Liver (tissue), 9 donors: ENCODE data around the gene NAT14. TPM values are rescaled to one million over a fixed set of nuclear protein-coding genes. Genes with fewer than 3 reads are reported as not detected.

ENCODE experiments used
- DNase-seq: peaks from one replicate; pipeline ENCODE4 v3.0.0-alpha.2; 2017; ENCODE audit warnings: low spot score
- H3K27ac ChIP-seq, 2 donors: one replicate each; pipeline ENCODE4 v1.7.0; 2013; ENCODE audit warnings: inconsistent platforms in 2 of 2, low read length in 2 of 2, control low read depth in 1 of 2, low read depth in 1 of 2, mild to moderate bottlenecking in 1 of 2
- H3K27me3 ChIP-seq, 4 donors: one replicate each; pipeline versions ENCODE4 v1.6.1 to v1.7.0; 2013; ENCODE audit warnings: low read length in 3 of 4, inconsistent platforms in 1 of 4, mild to moderate bottlenecking in 1 of 4, moderate library complexity in 1 of 4; ENCODE audit not compliant: control insufficient read depth in 4 of 4, insufficient read depth in 4 of 4
- H3K36me3 ChIP-seq, 4 donors: one replicate each; pipeline versions ENCODE4 v1.6.1 to v1.7.0; 2013; ENCODE audit warnings: low read length in 3 of 4, mild to moderate bottlenecking in 3 of 4, low read depth in 1 of 4, moderate library complexity in 1 of 4; ENCODE audit not compliant: control insufficient read depth in 4 of 4, insufficient read depth in 3 of 4
- H3K4me1 ChIP-seq, 4 donors: one replicate each; pipeline versions ENCODE4 v1.6.1 to v1.7.0; 2013; ENCODE audit warnings: low read length in 3 of 4, mild to moderate bottlenecking in 3 of 4, moderate library complexity in 1 of 4; ENCODE audit not compliant: control insufficient read depth in 4 of 4, insufficient read depth in 4 of 4
- H3K4me3 ChIP-seq, 3 donors: one replicate each; pipeline versions ENCODE4 v1.6.1 to v1.7.0; 2013; ENCODE audit warnings: low read length in 3 of 3, control low read depth in 1 of 3, low read depth in 1 of 3, mild to moderate bottlenecking in 1 of 3
- H3K9ac ChIP-seq, 2 donors: one replicate each; pipeline ENCODE4 v1.7.0; 2013; ENCODE audit warnings: low read length in 2 of 2, mild to moderate bottlenecking in 2 of 2, moderate library complexity in 2 of 2, control low read depth in 1 of 2, low read depth in 1 of 2
- H3K9me3 ChIP-seq, 4 donors: one replicate each; pipeline versions ENCODE4 v1.6.1 to v1.7.0; 2013; ENCODE audit warnings: low read length in 3 of 4; ENCODE audit not compliant: control insufficient read depth in 4 of 4
- ATF3 ChIP-seq: IDR thresholded peaks from 2 replicates; pipeline ENCODE4 v1.6.1; 2016; ENCODE audit warnings: antibody characterized with exemption
- CTCF ChIP-seq: fragments of 150-350 bp; IDR thresholded peaks from 2 replicates; pipeline ENCODE4 v1.5.1; 2017; ENCODE audit warnings: improper control_type of control experiment, low read depth, low read length; ENCODE audit not compliant: missing input control
- EGR1 ChIP-seq, 2 donors: IDR thresholded peaks; 2 replicates each; pipeline ENCODE4 v1.6.1; 2016 to 2018; ENCODE audit warnings: antibody characterized with exemption in 2 of 2, low read depth in 2 of 2
- GABPA ChIP-seq, 2 donors: IDR thresholded peaks in 1 of 2; conservative IDR thresholded peaks in 1 of 2; 2 replicates each; pipeline ENCODE4 v1.6.1; 2016; ENCODE audit warnings: antibody characterized with exemption in 2 of 2, mild to moderate bottlenecking in 1 of 2, moderate library complexity in 1 of 2
- HNF4A ChIP-seq, 2 donors: conservative IDR thresholded peaks; 2 replicates each; pipeline ENCODE4 v1.6.1; 2016; ENCODE audit warnings: antibody characterized with exemption in 2 of 2, mild to moderate bottlenecking in 2 of 2
- HNF4G ChIP-seq: IDR thresholded peaks from 2 replicates; pipeline ENCODE4 v1.6.1; 2016; ENCODE audit warnings: antibody characterized with exemption
- JUND ChIP-seq, 2 donors: IDR thresholded peaks; 2 replicates each; pipeline ENCODE4 v1.6.1; 2016; ENCODE audit warnings: antibody characterized with exemption in 2 of 2
- NR2F2 ChIP-seq: IDR thresholded peaks from 2 replicates; pipeline ENCODE4 v1.6.1; 2016; ENCODE audit warnings: antibody characterized with exemption
- RAD21 ChIP-seq, 2 donors: IDR thresholded peaks; 2 replicates each; pipeline ENCODE4 v1.6.1; 2016; ENCODE audit warnings: antibody characterized with exemption in 2 of 2, mild to moderate bottlenecking in 2 of 2
- SP1 ChIP-seq: IDR thresholded peaks from 2 replicates; pipeline ENCODE4 v1.6.1; 2018; ENCODE audit warnings: antibody characterized with exemption, mild to moderate bottlenecking
- YY1 ChIP-seq: IDR thresholded peaks from 2 replicates; pipeline ENCODE4 v1.6.1; 2016; ENCODE audit warnings: antibody characterized with exemption, mild to moderate bottlenecking
- WGBS: extraction: QIAGEN DNeasy Blood & Tissue Kit; methylation state at CpG from one replicate; pipeline ENCODE4 v1.1.7; 2013; 5-methylcytosine and 5-hydroxymethylcytosine counted together
- polyA plus RNA-seq, 2 donors: library from polyadenylated mRNA; stranded (reverse) in 1 of 2; unstranded in 1 of 2; fragments of 200-250 nt in 1 of 2; fragments of >200 nt in 1 of 2; fragmentation: Nextera tagmentation in 1 of 2; extraction: Ambion mirVana in 1 of 2; gene quantifications; one replicate each; pipeline versions ENCODE4 v1.2.1 to v1.2.3, GENCODE V29; 2013 to 2015
- total RNA-seq, 2 donors: library from RNA; depleted of rRNA; stranded (reverse); fragments of >200 nt; gene quantifications; one replicate each; pipeline ENCODE4 v1.2.3, GENCODE V29; 2014
- TF ChIP-seq, protein P1 (sequence below): IDR thresholded peaks from 2 replicates; pipeline ENCODE4 v1.6.1; 2016; ENCODE audit warnings: antibody characterized with exemption
- TF ChIP-seq, protein P2 (sequence below): IDR thresholded peaks from 2 replicates; pipeline ENCODE4 v1.6.1; 2016; ENCODE audit warnings: antibody characterized with exemption, mild to moderate bottlenecking
- donor health status: healthy.
- donor health status: healthy.
- donor health status: healthy.
- donor health status: healthy.
- donor health status: healthy.

NAT14 gene
- total and polyA plus RNA-seq, 4 donors: 1.4 to 3.7 (median 3.0) TPM

DNA sequence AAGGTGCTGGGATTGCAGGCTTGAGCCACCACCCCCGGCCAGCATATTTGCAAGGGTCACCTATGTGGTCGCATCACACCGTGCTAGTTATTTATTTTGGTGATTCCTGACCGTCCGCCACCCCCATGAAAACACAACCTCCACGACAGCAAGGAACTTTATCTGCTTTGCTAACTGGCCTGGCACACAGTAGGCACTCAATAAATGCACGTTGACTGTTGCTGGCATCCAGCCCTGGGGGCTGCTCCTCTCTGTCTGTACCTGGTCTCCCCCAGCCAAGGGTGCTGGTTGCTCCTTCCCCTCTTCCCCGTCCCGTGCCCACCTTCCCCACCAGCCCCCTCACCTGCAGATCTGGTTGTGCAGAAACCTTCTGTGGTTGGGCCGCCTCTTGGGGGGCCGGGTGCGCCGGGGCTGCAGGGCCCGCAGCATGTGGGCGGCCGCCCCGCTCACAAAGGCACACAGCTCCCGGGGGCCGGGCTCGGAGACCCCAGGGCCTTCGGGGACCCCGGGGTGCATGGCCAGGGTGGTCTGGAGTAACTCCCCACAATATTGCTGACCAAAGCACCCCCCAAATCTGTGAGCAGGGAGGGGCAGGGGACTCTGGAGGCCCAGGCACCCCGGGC lies 20.8 kb upstream of the NAT14 start:
- H3K4me3 ChIP-seq: no peak overlapping the region
- TF ChIP-seq CTCF (no peak), ATF3 (no peak), RAD21 (IDR thresholded peaks at IDR 0.05) (no peak), HNF4G (no peak), HNF4A (conservative IDR thresholded peaks at IDR 0.05) (no peak), GABPA (IDR thresholded peaks at IDR 0.05 in 1 of 2, conservative IDR thresholded peaks at IDR 0.05 in 1 of 2) (no peak), SP1 (no peak), YY1 (no peak), JUND (IDR thresholded peaks at IDR 0.05) (no peak), NR2F2 (no peak)
- TF ChIP-seq, protein P1, sequence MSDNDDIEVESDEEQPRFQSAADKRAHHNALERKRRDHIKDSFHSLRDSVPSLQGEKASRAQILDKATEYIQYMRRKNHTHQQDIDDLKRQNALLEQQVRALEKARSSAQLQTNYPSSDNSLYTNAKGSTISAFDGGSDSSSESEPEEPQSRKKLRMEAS: no peak
- TF ChIP-seq, protein P2, sequence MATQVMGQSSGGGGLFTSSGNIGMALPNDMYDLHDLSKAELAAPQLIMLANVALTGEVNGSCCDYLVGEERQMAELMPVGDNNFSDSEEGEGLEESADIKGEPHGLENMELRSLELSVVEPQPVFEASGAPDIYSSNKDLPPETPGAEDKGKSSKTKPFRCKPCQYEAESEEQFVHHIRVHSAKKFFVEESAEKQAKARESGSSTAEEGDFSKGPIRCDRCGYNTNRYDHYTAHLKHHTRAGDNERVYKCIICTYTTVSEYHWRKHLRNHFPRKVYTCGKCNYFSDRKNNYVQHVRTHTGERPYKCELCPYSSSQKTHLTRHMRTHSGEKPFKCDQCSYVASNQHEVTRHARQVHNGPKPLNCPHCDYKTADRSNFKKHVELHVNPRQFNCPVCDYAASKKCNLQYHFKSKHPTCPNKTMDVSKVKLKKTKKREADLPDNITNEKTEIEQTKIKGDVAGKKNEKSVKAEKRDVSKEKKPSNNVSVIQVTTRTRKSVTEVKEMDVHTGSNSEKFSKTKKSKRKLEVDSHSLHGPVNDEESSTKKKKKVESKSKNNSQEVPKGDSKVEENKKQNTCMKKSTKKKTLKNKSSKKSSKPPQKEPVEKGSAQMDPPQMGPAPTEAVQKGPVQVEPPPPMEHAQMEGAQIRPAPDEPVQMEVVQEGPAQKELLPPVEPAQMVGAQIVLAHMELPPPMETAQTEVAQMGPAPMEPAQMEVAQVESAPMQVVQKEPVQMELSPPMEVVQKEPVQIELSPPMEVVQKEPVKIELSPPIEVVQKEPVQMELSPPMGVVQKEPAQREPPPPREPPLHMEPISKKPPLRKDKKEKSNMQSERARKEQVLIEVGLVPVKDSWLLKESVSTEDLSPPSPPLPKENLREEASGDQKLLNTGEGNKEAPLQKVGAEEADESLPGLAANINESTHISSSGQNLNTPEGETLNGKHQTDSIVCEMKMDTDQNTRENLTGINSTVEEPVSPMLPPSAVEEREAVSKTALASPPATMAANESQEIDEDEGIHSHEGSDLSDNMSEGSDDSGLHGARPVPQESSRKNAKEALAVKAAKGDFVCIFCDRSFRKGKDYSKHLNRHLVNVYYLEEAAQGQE: no peak
- H3K9me3 ChIP-seq: no peaks in the 10 kb centered on the region
- H3K27ac ChIP-seq: no peak overlapping the region
- H3K27me3 ChIP-seq: no peaks in the 10 kb centered on the region
- no peak overlapping the region for H3K9ac ChIP-seq
- no peaks in the 10 kb centered on the region for H3K36me3 ChIP-seq
- H3K4me1 ChIP-seq: peaks cover 14 to 45% (median 34%) of the 10 kb centered on the region in 4 donors
- no peak for DNase-seq
- WGBS: 84% methylated on average over 23 of the region's 23 CpGs

DNA sequence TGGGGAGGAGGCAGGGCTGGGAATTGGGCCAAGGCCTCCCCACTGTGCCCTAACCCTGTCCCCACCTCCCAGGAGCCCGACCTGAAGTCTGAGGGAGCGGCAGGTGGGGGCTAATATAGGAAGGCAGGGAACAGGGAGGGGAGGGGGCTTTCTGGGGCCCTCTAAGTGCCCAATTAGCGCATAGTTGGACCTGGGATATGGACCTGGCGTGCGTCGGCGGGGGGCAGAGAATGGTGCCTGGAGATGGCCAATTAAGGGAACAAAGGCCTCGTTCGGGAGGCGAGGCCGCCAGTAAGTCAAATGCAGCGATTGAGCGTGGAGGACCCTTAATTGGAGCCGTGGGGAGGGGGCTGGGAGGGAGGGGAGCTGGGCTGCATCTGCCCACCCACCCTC lies 20.3 kb upstream of the NAT14 start, which contains the start of gene C19orf85:
C19orf85 (minus strand) TSS at position 90 of the 393 bp plus-strand sequence. CDS start 197 bp downstream, outside the sequence.
- TF ChIP-seq EGR1 (IDR thresholded peaks at IDR 0.05; ENCODE audit: low read depth in 2 of 2): no peak
- H3K4me1 ChIP-seq: peaks cover 11 to 41% (median 31%) of the 10 kb centered on the region in 4 donors
- H3K27me3 ChIP-seq: no peaks in the 10 kb centered on the region
- no peak within 1 kb of the TSS for H3K27ac ChIP-seq
- no peak within 1 kb of the TSS for H3K4me3 ChIP-seq
- 85% methylated on average over 14 of the region's 14 CpGs for WGBS
- no peaks in the 10 kb centered on the region for H3K36me3 ChIP-seq
- no peak for DNase-seq
- H3K9me3 ChIP-seq: no peaks in the 10 kb centered on the region
- no peak within 1 kb of the TSS for H3K9ac ChIP-seq
